Motor neuron (in vitro differentiated cells): ENCODE data around the gene OTOG. TPM values are rescaled to one million over a fixed set of nuclear protein-coding genes. Genes with fewer than 3 reads are reported as not detected.

Experiments
- ATAC-seq, 8 experiments: fragments of 200-7000 bp; cut with Tn5 transposase; replicated peaks in 6 of 8; 2 replicates each; pipeline ENCODE4 v1.8.0; 2021; ENCODE audit warnings: mild to moderate bottlenecking in 8 of 8, moderate library complexity in 8 of 8
- H3K27ac ChIP-seq, 2 donors: fragments of 250-450 bp; sonication (Bioruptor Pico); 2 replicates each; pipeline ENCODE4 v1.9.0; 2021; ENCODE audit warnings: antibody characterized with exemption in 2 of 2, mild to moderate bottlenecking in 2 of 2, moderate library complexity in 1 of 2
- H3K4me1 ChIP-seq, 2 donors: fragments of 250-450 bp; sonication (Bioruptor Pico); replicated peaks in 1 of 2; 2 replicates each; pipeline ENCODE4 v1.6.1; 2021; ENCODE audit warnings: antibody characterized with exemption in 2 of 2, mild to moderate bottlenecking in 2 of 2, moderate library complexity in 1 of 2
- H3K4me3 ChIP-seq, 5 donors: fragments of 250-450 bp; sonication (Bioruptor Pico); 2 replicates each; pipeline ENCODE4 v1.9.0; 2021; ENCODE audit warnings: antibody characterized with exemption in 5 of 5, mild to moderate bottlenecking in 5 of 5, moderate library complexity in 4 of 5
- WGBS, 10 experiments: fragments of 450-650 bp; shearing (Covaris generic); methylation state at CpG; one replicate each; pipeline ENCODE4 v1.0.0; 2022; 5-methylcytosine and 5-hydroxymethylcytosine counted together
- in situ Hi-C, 9 experiments: fragments of 400-800 bp; cut with MboI; loops; one replicate each; pipeline ENCODE4 v1.15.0; 2021; ENCODE audit warnings: low sequenced_read_pairs in 9 of 9, low pct_unique_long_range_greater_than_20kb in 2 of 9; ENCODE audit not compliant: unreplicated experiment in 9 of 9
- total RNA-seq, 8 experiments: library from RNA; unstranded; fragments of 300-600 nt; gene quantifications; 2 replicates each; pipeline versions ENCODE4 v1.2.3 to v1.2.4, GENCODE V29; 2022

Gene OTOG
- total RNA-seq, 8 experiments from 2014 or later: 0.09 to 0.49 (median 0.14) TPM; not detected in 2

GRCh38 chr11:17558916-17559315, 11.9 kb downstream of the OTOG start:
- Histone ChIP-seq H3K4me3 (no peak overlapping the region), H3K27ac (no peak overlapping the region), H3K4me1 (no peaks in the 10 kb centered on the region)
- in situ Hi-C loops: no loop called here
- no peak for ATAC-seq
- WGBS, 10 experiments: 60 to 100% (median 87%) methylated on average over 1 to 9 of the region's 9 CpGs; no CpG with 5 or more reads in 4 of the 10 experiments

- WGBS, 10 experiments: 17 to 100% (median 72%) methylated on average over 1 to 7 of the region's 9 CpGs; no CpG with 5 or more reads in 1 of the 10 experiments
Observed at GRCh38 chr11:17559341-17560087, 12.5 kb downstream of the OTOG start.

GRCh38 chr11:17560281-17561110, 13.4 kb downstream of the OTOG start:
- in situ Hi-C loops: no loop called here
- H3K27ac ChIP-seq: no peak overlapping the region
- ATAC-seq: no peak
- no peak overlapping the region for H3K4me3 ChIP-seq
- WGBS, 10 experiments: 0 to 73% (median 59%) methylated on average over 1 to 5 of the region's 12 CpGs; no CpG with 5 or more reads in 2 of the 10 experiments
- H3K4me1 ChIP-seq: no peaks in the 10 kb centered on the region

More at GRCh38 chr11:17559341-17560087, 12.5 kb downstream of the OTOG start:
- no peak overlapping the region for H3K27ac ChIP-seq
- ATAC-seq: no peak
- no peak overlapping the region for H3K4me3 ChIP-seq
- in situ Hi-C loops: no loop called here
- H3K4me1 ChIP-seq: no peaks in the 10 kb centered on the region

GRCh38 chr11:17561111-17561415, 14.0 kb downstream of the OTOG start:
- Histone ChIP-seq H3K4me1 (no peaks in the 10 kb centered on the region), H3K4me3 (no peak overlapping the region), H3K27ac (no peak overlapping the region)
- no peak for ATAC-seq
- 20 to 100% (median 100%) methylated on average over 1 of the region's 4 CpGs; no CpG with 5 or more reads in 7 of the 10 experiments for WGBS, 10 experiments
- in situ Hi-C loops: no loop called here

GRCh38 chr11:17561526-17561925, 14.5 kb downstream of the OTOG start:
- Histone ChIP-seq H3K4me1 (no peaks in the 10 kb centered on the region), H3K4me3 (no peak overlapping the region), H3K27ac (no peak overlapping the region)
- in situ Hi-C loops: no loop called here
- ATAC-seq: no peak
- 80 to 100% (median 85%) methylated on average over 1 to 7 of the region's 9 CpGs; no CpG with 5 or more reads in 6 of the 10 experiments for WGBS, 10 experiments

- peak in 3 of 8 experiments; percentile 72 to 98 (median 95) for ATAC-seq
- in situ Hi-C loops: no loop called here
- no peak overlapping the region for H3K27ac ChIP-seq
- H3K4me1 ChIP-seq: no peaks in the 10 kb centered on the region
- no peak overlapping the region for H3K4me3 ChIP-seq
Observed at GRCh38 chr11:17563231-17563646, 16.2 kb downstream of the OTOG start.

GRCh38 chr11:17563961-17564686, 17.1 kb downstream of the OTOG start:
- ATAC-seq: no peak
- in situ Hi-C loops: no loop called here
- no peak overlapping the region for H3K4me3 ChIP-seq
- 0 to 100% (median 56%) methylated on average over 1 to 3 of the region's 4 CpGs; no CpG with 5 or more reads in 1 of the 10 experiments for WGBS, 10 experiments
- H3K4me1 ChIP-seq: no peaks in the 10 kb centered on the region
- no peak overlapping the region for H3K27ac ChIP-seq

GRCh38 chr11:17564687-17565042, 17.6 kb downstream of the OTOG start:
- in situ Hi-C loops: no loop called here
- Histone ChIP-seq H3K4me1 (no peaks in the 10 kb centered on the region), H3K4me3 (no peak overlapping the region), H3K27ac (no peak overlapping the region)
- ATAC-seq: no peak
- WGBS, 10 experiments: 13 to 100% (median 50%) methylated on average over 1 to 2 of the region's 2 CpGs; no CpG with 5 or more reads in 1 of the 10 experiments

GRCh38 chr11:17568944-17569343, 21.9 kb downstream of the OTOG start:
- in situ Hi-C loops: no loop called here
- 0 to 80% (median 58%) methylated on average over 1 to 4 of the region's 4 CpGs; no CpG with 5 or more reads in 4 of the 10 experiments for WGBS, 10 experiments
- no peak overlapping the region for H3K27ac ChIP-seq
- H3K4me3 ChIP-seq: no peak overlapping the region
- ATAC-seq: no peak
- no peaks in the 10 kb centered on the region for H3K4me1 ChIP-seq

GRCh38 chr11:17570034-17570433, 23.0 kb downstream of the OTOG start:
- Histone ChIP-seq H3K27ac (no peak overlapping the region), H3K4me1 (no peaks in the 10 kb centered on the region), H3K4me3 (no peak overlapping the region)
- 0 to 95% (median 78%) methylated on average over 1 to 15 of the region's 23 CpGs; no CpG with 5 or more reads in 4 of the 10 experiments for WGBS, 10 experiments
- no peak for ATAC-seq
- in situ Hi-C loops: no loop called here

- Histone ChIP-seq H3K27ac (no peak overlapping the region), H3K4me3 (no peak overlapping the region), H3K4me1 (no peaks in the 10 kb centered on the region)
- in situ Hi-C loops: no loop called here
- WGBS, 10 experiments: 0 to 93% (median 48%) methylated on average over 1 to 5 of the region's 14 CpGs; no CpG with 5 or more reads in 4 of the 10 experiments
- no peak for ATAC-seq
Observed at GRCh38 chr11:17571431-17572358, 24.6 kb downstream of the OTOG start.

GRCh38 chr11:17572359-17572690, 25.3 kb downstream of the OTOG start:
- Histone ChIP-seq H3K27ac (no peak overlapping the region), H3K4me3 (no peak overlapping the region), H3K4me1 (no peaks in the 10 kb centered on the region)
- in situ Hi-C loops: no loop called here
- ATAC-seq: no peak
- 60 to 74% methylated on average over 1 to 3 of the region's 3 CpGs; no CpG with 5 or more reads in 8 of the 10 experiments for WGBS, 10 experiments
